ENCODE results near the gene NTRK3.

- TF ChIP-seq ZNF565 (CRISPR knock-in tag; conservative IDR thresholded peaks at IDR 0.05; ENCODE audit: low read depth) (no peak), PATZ1 (CRISPR knock-in tag; IDR thresholded peaks at IDR 0.05; ENCODE audit: borderline replicate concordance) (no peak), CSDC2 (CRISPR knock-in tag; IDR thresholded peaks at IDR 0.05) (no peak), ZFP3 (CRISPR knock-in tag; IDR thresholded peaks at IDR 0.05) (no peak), SNAI2 (CRISPR knock-in tag; IDR thresholded peaks at IDR 0.05) (no peak), CSRNP3 (CRISPR knock-in tag; IDR thresholded peaks at IDR 0.05) (no peak), RARB (CRISPR knock-in tag; IDR thresholded peaks at IDR 0.05) (no peak), CREB5 (CRISPR knock-in tag; IDR thresholded peaks at IDR 0.05; ENCODE audit: low read depth) (no peak), ARNTL (CRISPR knock-in tag; IDR thresholded peaks at IDR 0.05; ENCODE audit: borderline replicate concordance, low read depth) (no peak), ZFP30 (CRISPR knock-in tag; IDR thresholded peaks at IDR 0.05) (no peak), ISL1 (CRISPR knock-in tag; IDR thresholded peaks at IDR 0.05) (no peak), ZC3H10 (CRISPR knock-in tag; IDR thresholded peaks at IDR 0.05) (no peak), GLIS3 (CRISPR knock-in tag; IDR thresholded peaks at IDR 0.05) (no peak)
Measured at GRCh38 chr15:88139936-88140335, 116.6 kb downstream of the NTRK3 start.

Measured in SK-N-SH treated with all-trans-retinoic acid at 6 μM for 48 hours (cell line).